ENCODE measurements around the gene NPTXR.

NPTXR gene

DNA sequence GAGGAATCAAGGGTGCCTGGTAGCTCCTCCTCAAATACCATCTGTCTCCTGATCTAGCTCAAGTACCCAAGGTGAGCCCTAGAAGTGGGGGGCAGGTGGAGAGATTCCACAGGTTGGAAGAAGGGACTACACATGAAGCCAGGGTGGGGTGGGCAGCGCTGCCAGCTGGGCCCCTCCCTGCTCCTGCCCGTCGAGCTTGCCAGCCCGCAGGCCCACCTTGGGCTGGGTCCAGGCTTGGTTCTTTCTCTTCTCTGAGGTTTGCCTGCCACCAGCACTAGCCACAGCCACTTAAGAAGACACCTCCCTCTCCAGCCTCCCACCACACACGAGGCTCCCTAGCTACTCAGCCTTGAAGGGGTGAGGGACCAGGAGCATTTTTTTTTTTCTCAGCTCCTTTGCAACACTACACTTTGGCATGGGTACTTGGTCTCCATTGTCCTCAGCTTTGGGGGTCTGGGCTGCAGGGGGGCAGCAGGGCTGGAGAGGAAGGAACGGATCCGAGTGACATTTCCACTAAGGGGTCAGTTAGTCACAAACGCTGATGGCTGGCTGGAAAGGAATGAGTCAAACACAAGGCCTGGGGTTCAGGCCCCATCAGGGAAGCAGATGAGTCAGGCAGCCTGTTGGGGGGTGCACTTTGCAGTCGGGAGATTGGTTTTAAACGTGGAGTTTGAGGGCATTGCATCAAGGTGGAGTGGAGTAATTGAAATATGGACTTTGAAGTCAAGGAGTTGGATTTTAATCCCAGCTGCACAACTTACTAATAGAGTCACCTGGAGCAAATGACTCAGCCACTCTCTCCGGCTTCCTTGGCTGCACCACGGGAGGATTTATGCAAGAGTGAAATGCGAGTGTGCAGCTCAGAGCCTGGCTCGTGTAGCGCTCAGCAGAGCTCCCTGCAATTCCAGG lies 7.4 kb upstream of the NPTXR start:
- peak; percentile 60 for DNase-seq

DNA sequence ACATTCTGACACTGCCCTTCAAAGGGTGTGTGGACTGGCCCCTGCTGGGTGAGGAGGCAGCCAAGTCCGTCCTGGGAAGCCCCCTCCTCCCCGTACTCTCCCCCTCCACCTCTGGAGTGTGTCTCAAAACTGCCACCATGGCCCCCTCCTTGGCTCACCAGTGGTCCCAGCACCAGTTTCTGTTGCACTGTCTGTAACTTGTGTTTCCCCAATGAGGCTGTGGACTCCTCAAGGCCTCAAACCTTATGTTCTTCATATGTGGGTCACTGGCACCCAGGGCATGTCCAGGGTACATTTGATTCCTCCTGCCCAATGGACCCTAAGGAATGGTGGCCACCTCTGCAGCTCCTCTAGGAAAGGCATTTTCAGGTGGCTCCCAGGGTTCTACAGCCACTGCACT lies 6.6 kb upstream of the NPTXR start:
- DNase-seq = no peak

DNA sequence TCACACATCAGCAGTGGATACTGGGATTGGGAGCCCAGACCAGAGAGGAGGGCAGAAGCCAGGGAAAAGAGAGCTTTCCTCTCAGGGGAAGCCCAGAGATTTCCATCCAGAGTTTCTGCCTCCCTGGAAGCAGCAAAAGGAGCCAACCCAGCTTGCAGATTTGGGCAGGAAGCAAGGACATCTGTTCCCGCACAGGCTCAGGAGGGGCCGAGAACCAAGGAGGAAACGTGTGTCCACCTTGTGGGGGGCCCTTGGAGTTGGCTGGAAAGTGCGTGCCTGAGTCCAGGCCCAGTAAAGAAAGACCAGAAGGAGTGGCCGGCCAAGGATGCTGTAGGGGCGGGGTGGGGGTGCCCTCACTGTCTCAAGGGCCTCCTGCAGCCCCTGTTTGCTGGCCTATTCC lies 6.0 kb upstream of the NPTXR start:
- no peak for DNase-seq

- peak; percentile 20 for DNase-seq
Measured at GRCh38 chr22:38846412-38846811, 2.6 kb upstream of the NPTXR start.

DNA sequence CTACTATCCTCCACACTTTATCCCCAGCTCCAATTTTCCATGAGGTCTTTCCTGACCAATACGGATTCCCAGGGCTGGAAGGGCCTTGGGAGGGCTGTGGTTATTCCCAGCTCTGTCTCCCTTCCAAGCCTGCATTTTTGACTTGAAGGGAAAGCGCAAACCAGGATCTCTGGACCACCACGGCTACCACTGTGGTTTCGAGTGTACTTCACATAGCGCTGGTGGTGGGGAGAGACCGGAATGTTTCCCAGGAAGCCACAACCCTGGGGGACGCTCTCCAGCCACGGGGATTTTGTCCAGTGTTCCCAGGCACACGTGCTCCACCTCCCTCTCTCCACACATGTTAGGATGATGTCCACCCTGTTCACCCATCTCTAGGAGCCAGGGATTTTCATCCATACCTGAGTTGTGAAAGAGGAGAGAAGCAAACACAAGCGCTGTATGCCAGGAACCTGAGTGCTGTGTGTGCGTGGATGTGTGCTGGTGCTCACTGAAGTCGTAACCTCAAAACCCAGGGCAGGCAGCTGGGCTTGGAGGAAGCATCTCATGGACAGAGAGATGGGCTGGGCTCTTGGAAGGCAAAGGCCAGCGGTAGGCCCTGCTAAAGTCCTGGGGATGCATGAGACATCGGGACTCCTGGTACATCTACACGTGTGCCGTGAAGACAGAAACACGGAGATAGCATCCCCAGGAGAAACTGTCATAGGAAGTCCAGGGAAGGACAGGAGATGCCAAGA lies 1.3 kb upstream of the NPTXR start:
- peak; percentile 33 for DNase-seq

GRCh38 chr22:38844315-38845003 lies 631 bp upstream of the NPTXR start:
- DNase-seq = no peak

- peak; percentile 76 for DNase-seq
Measured at GRCh38 chr22:38843201-38843656, 599 bp downstream of the NPTXR start.

GRCh38 chr22:38842512-38843200 lies 1.2 kb downstream of the NPTXR start:
- no peak for DNase-seq

- DNase-seq = no peak
Measured at GRCh38 chr22:38841635-38842034, 2.2 kb downstream of the NPTXR start.

- no peak for DNase-seq
Measured at GRCh38 chr22:38841211-38841610, 2.6 kb downstream of the NPTXR start.

- no peak for DNase-seq
Measured at GRCh38 chr22:38840129-38840528, 3.7 kb downstream of the NPTXR start.

- no peak for DNase-seq
Measured at GRCh38 chr22:38839686-38840085, 4.1 kb downstream of the NPTXR start.

GRCh38 chr22:38837414-38837928 lies 6.4 kb downstream of the NPTXR start:
- DNase-seq = no peak

DNA sequence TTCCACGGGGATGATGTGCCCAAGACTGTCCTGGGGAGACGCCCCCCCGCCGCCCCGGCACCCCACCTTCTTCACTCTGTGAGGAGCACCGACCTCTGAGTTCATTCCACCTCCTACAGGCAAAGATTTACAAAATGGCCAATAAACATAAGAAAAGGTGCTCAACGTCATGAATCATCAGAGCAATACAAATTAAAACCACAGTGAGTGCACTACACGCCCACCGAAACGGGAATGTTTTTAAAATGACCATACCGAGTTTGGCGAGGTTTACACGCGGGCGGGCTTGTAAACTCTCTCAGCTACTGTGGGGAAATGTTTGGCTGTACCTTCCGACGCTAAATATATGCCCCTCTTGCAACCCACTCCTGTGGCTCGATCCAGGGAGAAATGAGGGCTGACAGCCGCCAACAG lies 7.9 kb downstream of the NPTXR start:
- peak; percentile 14 for DNase-seq

GRCh38 chr22:38834991-38835390 lies 8.8 kb downstream of the NPTXR start:
- DNase-seq = no peak

DNA sequence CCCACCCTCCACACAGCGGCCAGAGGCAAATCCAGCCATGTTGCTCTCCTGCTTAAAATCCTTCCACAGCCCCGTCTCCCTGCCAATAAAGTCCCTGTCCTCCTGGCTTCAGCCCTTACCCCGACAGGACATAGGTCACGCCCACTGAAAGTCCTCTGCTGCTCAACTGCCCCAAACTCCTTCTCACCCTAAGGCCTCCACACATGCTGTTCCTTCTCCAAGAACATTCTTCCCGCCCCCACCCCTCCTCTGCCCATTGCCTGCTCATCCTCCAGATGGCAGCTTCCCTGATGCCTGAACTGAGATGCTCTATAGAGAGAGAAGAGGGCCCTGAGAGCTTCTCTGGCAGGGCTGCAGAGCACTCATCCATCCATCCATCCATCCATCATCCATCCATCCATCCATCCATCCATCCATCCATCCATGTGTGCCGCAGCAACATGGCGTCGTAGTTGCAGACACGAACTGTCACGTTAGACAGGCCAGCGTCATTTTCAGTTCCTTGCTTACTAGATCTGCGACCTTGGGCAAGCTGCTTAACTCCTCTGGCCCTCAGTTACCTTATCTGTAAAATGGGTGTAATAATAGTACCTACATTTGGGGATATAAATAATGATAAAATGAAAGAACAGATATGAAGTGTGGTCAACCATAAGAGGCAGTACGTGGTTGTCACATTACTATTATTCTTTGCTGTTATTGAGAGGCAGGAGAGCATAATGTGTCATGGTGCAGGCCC lies 9.4 kb downstream of the NPTXR start:
- no peak for DNase-seq

DNA sequence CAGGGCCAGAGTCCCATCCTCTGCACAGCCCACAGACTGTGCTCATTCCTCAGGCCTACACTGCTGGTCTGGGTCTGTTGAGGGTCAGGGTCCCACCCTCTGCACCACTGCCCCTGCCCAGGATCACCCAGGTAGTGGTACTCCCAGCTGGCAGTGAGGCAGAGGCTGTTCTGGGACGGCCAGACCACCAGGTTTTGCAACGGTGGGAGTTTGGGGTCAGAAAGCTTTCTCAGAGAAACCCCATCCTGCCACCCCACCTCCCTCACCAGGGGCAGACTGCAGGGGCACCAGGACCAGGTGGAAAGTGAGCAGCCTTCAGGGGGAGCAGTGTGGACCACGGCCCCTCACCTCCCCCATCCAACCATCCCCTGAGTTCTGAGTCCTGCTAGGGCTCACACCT lies 10.8 kb downstream of the NPTXR start:
- no peak for DNase-seq

GRCh38 chr22:38832005-38832978 lies 11.5 kb downstream of the NPTXR start:
- no peak for DNase-seq

DNA sequence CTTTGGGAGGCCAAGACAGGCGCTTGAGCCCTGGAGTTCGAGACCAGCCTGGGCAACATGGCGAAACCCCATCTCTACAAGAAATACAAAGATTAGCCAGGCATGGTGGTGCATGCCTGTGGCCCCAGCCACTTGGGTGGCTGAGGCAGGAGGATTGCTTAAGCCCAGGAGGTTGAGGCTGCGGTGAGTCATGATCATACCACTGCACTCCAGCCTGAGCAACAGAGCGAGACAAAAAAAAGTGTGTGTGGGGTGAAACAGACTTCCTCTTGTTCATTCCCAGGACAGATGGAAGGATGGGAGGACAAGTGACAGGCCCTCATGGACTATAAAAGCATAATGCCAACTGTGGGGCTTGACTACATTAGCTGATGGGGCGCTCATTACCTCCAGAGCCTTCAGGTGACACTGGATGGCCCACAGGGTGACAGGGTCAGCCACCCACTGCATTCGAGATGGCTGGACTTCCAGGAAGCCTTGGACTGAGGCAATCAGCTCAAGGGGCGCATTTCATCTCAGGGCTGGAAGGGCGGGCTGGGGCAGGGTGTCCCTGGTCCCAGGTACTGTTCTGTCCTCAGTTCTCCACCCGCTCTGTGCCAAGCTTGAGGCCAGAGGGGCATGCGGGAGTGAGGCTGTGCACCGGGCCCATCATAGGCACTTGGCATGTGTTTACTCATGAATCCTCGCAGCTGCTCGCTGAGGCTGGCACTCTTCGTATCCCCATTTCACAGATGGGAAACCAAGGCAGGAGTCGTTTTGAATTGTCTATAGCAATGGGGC lies 12.5 kb downstream of the NPTXR start:
- DNase-seq = peak; percentile 51

DNA sequence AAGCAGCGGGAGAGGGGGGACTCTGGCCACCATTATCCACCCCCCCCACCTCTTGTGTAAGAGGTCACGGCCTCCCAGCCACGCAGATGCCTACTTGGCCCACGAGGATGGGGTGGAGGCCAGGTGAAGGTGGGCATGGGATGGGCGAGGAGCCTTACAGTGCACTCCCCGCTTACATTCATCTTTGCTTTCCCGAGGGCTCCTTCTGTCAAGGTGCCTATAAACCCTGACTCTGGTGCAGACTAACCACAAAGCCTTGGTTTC lies 13.1 kb downstream of the NPTXR start:
- DNase-seq = no peak

Data from fibroblast of skin of right quadriceps (primary cell).